GM10266 (cell line): Measurements from ENCODE around the gene WDR86.

ENCODE experiments used
- DNase-seq: peaks from one replicate; pipeline ENCODE4 v3.0.0; 2012; ENCODE audit errors: extremely low spot score
- TF ChIP-seq, protein P1 (sequence below): IDR thresholded peaks from 2 replicates; pipeline ENCODE4 v1.5.1; 2012; ENCODE audit warnings: mild to moderate bottlenecking, low read depth; ENCODE audit not compliant: control insufficient read depth, insufficient read depth; ENCODE audit errors: missing control alignments

WDR86 gene

GRCh38 chr7:151416941-151417315 lies 7.1 kb upstream of the WDR86 start:
- no peak for DNase-seq
- TF ChIP-seq, protein P1, sequence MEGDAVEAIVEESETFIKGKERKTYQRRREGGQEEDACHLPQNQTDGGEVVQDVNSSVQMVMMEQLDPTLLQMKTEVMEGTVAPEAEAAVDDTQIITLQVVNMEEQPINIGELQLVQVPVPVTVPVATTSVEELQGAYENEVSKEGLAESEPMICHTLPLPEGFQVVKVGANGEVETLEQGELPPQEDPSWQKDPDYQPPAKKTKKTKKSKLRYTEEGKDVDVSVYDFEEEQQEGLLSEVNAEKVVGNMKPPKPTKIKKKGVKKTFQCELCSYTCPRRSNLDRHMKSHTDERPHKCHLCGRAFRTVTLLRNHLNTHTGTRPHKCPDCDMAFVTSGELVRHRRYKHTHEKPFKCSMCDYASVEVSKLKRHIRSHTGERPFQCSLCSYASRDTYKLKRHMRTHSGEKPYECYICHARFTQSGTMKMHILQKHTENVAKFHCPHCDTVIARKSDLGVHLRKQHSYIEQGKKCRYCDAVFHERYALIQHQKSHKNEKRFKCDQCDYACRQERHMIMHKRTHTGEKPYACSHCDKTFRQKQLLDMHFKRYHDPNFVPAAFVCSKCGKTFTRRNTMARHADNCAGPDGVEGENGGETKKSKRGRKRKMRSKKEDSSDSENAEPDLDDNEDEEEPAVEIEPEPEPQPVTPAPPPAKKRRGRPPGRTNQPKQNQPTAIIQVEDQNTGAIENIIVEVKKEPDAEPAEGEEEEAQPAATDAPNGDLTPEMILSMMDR, result no peak

- TF ChIP-seq, protein P1, result no peak
- no peak for DNase-seq
Measured at GRCh38 chr7:151416112-151416940, 6.5 kb upstream of the WDR86 start.

DNA sequence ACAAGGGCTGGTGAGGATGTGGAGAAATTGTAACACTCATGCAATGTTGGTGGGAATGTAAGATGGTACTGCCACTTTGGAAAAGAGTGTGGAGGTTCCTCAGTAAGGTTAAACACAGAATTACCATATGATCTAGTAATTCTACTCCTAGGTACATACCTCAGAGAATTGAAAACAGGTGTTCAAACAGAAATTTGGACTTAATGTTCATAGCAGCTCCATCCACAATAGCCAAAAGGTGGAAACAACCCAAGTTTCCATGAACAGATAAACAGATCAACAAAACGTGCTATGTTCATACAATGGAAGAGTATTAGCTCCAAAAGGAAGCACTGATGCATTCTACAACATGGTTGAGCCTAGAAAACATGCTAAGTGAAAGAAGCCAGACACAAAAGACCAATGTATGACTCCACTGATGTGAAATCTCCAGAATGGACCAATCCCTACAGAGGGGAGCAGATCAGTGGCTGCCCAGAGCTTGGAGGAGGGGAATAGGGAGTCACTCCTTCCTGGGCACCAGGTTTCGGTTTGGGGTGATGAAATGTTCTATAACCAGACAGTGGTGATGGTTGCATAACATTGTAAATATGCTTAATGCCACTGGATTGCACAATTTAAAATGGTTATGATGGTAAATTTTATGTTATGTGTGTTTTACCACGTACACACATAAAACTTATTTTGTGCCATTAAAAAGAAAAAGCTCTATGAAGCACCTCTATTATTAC lies 5.7 kb upstream of the WDR86 start:
- TF ChIP-seq, protein P1, result no peak
- no peak for DNase-seq

- DNase-seq, result no peak
- TF ChIP-seq, protein P1, result no peak
Measured at GRCh38 chr7:151413241-151413640, 3.4 kb upstream of the WDR86 start.

- DNase-seq, result no peak
- TF ChIP-seq, protein P1, result no peak
Measured at GRCh38 chr7:151412318-151412717, 2.5 kb upstream of the WDR86 start.

GRCh38 chr7:151411551-151411950 lies 1.7 kb upstream of the WDR86 start:
- no peak for DNase-seq
- TF ChIP-seq, protein P1, result no peak
